Skeletal muscle satellite cell (primary cell): Measurements from ENCODE around the gene TMEFF2.
"Not testable (repeated sequence)": the region's sequence is repeated elsewhere in the genome, so short reads cannot be mapped to it uniquely, and the experiment has no call there.

ENCODE experiments used
- H3K27me3 ChIP-seq: 2 replicates; pipeline ENCODE4 v1.7.0; 2013; ENCODE audit warnings: low read length; ENCODE audit not compliant: control insufficient read depth, insufficient read depth
- H3K36me3 ChIP-seq: 2 replicates; pipeline ENCODE4 v1.7.0; 2013; ENCODE audit warnings: mild to moderate bottlenecking, control low read depth, low read length; ENCODE audit not compliant: insufficient read depth
- H3K4me1 ChIP-seq: 2 replicates; pipeline ENCODE4 v1.7.0; 2013; ENCODE audit warnings: low read length; ENCODE audit not compliant: control insufficient read depth, insufficient read depth
- H3K4me2 ChIP-seq: 2 replicates; pipeline ENCODE4 v1.7.0; 2013; ENCODE audit warnings: mild to moderate bottlenecking, low read length
- H3K4me3 ChIP-seq: 2 replicates; pipeline ENCODE4 v1.7.0; 2013; ENCODE audit warnings: low read length
- H3K9ac ChIP-seq: 2 replicates; pipeline ENCODE4 v1.7.0; 2013; ENCODE audit warnings: mild to moderate bottlenecking, low read depth, low read length, moderate library complexity
- H3K9me3 ChIP-seq: replicated peaks from 2 replicates; pipeline ENCODE4 v1.7.0; 2013; ENCODE audit warnings: mild to moderate bottlenecking, control low read depth, low read length

Gene TMEFF2

DNA sequence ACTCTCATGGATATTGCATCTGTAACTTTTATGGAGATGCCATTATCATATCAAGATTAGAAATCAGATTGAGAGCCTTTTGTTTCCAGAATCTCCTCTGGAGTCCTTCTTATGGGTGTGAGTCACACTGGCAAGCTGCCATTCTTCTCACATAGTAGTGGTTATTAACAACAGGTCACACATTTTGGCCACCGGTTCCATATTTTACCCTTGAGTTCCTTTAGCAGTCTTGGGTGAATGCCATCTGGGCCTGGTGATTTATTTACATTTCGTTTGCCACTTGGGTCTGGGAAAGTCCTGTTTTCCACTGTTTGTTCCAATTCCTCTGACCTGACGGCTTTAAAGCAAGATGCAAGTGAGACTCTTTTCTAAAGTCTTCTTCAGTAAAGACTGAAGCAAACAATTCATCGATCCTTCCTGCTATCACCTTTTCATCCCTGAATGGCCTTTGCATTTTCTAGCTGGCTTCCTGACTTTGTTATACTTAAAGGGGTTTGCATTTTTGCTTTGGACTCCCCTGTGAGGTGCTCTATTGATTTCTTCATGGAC lies 267.3 kb downstream of the TMEFF2 start:
- Histone ChIP-seq H3K9me3 (no peaks in the 10 kb centered on the region), H3K4me3 (no peak overlapping the region), H3K27me3 (no peaks in the 10 kb centered on the region), H3K4me1 (peaks cover 11% of the 10 kb centered on the region), H3K4me2 (no peak overlapping the region), H3K9ac (no peak overlapping the region), H3K36me3 (no peaks in the 10 kb centered on the region)

DNA sequence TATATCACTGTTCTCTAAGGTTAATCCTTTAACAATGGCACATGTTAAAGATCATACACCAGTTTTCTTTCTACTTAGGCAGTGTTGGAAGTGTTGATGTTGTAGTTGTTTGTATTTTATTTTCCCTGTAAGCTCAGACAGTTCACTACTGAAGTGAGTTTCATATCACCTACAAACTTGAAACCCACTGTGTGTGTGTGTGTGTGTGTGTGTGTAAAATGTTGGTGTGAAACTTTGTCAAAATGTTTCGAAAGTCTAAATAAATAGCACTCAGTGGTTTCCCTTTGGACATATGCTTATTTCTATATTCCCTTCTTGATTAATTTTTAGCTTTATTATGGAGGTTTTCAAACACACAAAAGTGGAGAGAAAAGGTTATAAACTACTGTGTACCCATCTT lies 268.1 kb downstream of the TMEFF2 start:
- no peaks in the 10 kb centered on the region for H3K27me3 ChIP-seq
- H3K36me3 ChIP-seq = no peaks in the 10 kb centered on the region
- H3K9me3 ChIP-seq = no peaks in the 10 kb centered on the region
- no peak overlapping the region for H3K4me2 ChIP-seq
- H3K9ac ChIP-seq = no peak overlapping the region
- H3K4me3 ChIP-seq = no peak overlapping the region
- peaks cover 11% of the 10 kb centered on the region for H3K4me1 ChIP-seq

DNA sequence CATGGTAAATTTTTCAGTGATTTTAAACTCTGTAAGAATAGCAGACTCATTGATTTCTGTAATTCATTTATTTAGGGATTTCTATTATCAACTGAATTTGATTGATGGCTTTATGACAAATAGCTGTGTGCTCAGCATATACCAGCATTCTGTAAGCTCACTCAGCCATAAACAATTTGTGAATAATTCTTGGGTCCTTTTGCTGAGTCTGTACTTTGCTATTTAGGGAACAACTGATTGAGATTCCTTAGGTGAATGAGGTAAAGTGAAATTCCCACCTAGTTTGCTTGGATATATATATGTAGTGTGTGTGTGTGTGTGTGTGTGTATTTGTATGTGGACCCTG lies 271.1 kb downstream of the TMEFF2 start:
- Histone ChIP-seq H3K36me3 (no peaks in the 10 kb centered on the region), H3K4me1 (peaks cover 11% of the 10 kb centered on the region), H3K4me3 (no peak overlapping the region), H3K4me2 (no peak overlapping the region), H3K27me3 (no peaks in the 10 kb centered on the region), H3K9me3 (no peaks in the 10 kb centered on the region), H3K9ac (no peak overlapping the region)

DNA sequence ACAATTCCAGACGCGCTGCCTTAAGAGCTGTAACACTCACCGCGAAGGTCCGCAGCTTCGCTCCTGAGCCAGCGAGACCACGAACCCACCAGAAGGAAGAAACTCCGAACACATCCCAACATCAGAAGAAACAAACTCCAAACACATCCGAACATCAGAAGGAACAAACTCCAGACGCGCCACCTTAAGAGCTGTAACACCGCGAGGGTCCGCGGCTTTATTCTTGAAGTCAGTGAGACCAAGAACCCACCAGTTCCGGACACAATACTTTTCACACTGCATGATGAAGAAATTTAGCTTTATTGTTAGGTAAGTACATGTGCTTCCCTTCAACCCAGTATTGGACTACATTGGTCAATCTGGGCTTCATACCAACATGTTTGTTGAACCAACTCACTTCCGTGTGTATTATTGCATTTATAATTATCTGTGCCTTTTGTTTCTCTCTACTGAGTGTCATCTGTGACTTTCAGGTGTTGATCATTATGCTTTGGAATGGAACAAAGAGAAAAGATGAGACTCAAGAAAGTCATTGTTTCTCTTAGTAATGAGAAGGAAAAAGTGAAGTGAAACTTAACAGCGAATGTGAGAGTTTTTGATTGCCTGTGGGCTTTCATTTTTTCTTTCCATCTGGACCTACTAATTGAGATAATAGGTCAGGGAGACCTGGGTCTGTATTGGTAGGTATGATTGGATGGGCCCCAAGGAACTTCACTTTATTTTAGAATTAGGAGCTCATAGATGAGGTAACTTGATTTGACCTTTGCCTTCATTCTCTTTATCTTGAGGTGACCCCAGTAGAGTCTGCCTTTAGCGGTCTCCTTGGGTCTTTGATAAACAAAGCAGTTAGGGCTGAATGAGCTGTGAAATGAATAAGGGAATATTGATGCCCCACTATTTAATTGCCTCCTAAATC lies 271.7 kb downstream of the TMEFF2 start:
- no peaks in the 10 kb centered on the region for H3K9me3 ChIP-seq
- H3K27me3 ChIP-seq = no peaks in the 10 kb centered on the region

DNA sequence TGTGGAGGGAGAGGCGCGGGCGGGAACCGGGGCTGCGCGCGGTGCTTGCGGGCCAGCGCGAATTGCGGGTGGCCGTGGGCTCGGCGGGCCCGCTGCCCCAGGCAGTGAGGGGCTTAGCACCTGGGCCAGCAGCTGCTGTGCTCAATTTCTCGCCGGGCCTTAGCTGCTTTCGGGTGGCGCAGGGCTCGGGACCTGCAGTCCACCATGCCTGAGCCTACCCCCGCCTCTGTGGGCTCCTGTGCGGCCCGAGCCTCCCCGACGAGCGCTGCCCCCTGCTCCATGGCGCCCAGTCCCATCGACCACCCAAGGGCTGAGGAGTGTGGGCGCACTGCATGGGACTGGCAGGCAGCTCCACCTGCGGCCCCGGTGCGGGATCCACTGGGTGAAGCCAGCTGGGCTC lies 273.1 kb downstream of the TMEFF2 start:
- H3K4me1 ChIP-seq, H3K4me3 ChIP-seq, H3K9me3 ChIP-seq, H3K9ac ChIP-seq, H3K4me2 ChIP-seq, H3K36me3 ChIP-seq, H3K27me3 ChIP-seq: not testable (repeated sequence)

More for the DNA sequence above, 271.7 kb downstream of the TMEFF2 start:
- no peaks in the 10 kb centered on the region for H3K36me3 ChIP-seq
- no peak overlapping the region for H3K4me2 ChIP-seq
- no peak overlapping the region for H3K9ac ChIP-seq
- peaks cover 8% of the 10 kb centered on the region for H3K4me1 ChIP-seq
- no peak overlapping the region for H3K4me3 ChIP-seq

DNA sequence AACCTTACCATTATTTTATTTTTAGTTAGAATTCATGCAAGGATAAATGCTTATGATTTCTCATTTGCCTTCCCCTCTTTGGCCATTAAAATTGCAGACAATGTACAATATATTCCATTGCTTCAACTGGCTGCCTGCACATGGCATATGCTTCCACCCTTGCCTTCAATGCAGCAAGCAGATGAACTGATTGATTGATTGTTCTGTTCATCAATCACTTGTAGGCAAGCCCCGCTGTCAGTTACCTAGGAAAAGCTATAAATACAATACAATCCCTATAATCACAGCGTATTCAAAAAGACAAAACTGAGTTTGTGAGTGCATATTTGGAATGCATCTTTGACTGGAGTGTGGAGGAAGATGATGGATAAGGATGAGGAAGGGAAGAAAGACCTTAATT lies 274.2 kb downstream of the TMEFF2 start:
- no peaks in the 10 kb centered on the region for H3K36me3 ChIP-seq
- H3K4me3 ChIP-seq = no peak overlapping the region
- H3K9ac ChIP-seq = no peak overlapping the region
- no peaks in the 10 kb centered on the region for H3K9me3 ChIP-seq
- no peaks in the 10 kb centered on the region for H3K4me1 ChIP-seq
- no peaks in the 10 kb centered on the region for H3K27me3 ChIP-seq
- H3K4me2 ChIP-seq = no peak overlapping the region

DNA sequence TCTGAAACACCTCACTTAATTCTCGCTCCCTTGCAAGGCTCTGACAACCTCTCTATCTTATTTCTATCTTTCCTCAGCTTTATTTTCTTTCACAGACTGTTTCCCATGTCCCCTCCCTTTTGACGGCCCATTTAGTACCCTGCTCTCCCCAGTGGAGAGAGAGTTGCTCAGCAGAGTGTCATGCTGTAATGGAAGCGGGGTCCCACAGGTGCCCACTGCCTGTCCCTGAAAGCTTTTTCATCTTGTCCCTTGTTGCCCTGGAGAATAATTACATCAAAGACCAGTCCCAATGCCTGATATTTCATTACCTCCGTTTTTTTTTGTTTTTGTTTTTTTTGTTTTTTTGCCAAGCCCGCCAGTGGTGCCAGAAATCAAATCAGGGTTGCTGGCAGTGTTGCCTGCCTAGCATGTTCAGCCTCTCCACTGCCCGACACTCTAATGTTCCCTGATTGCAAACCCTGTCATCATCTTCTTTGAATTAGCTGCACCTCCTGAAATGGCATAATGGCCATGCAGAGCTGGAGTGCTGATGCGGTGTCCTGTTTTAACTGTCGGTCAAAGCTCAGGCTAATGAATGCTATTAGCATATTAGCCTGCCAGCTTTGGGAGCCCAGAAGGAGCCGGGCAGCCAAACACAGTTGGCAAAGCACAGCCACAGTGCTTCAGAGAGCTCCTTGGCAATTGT lies 276.6 kb downstream of the TMEFF2 start:
- no peak overlapping the region for H3K4me2 ChIP-seq
- no peaks in the 10 kb centered on the region for H3K9me3 ChIP-seq
- no peaks in the 10 kb centered on the region for H3K36me3 ChIP-seq
- no peaks in the 10 kb centered on the region for H3K27me3 ChIP-seq
- no peak overlapping the region for H3K9ac ChIP-seq
- H3K4me1 ChIP-seq = no peaks in the 10 kb centered on the region
- H3K4me3 ChIP-seq = no peak overlapping the region

DNA sequence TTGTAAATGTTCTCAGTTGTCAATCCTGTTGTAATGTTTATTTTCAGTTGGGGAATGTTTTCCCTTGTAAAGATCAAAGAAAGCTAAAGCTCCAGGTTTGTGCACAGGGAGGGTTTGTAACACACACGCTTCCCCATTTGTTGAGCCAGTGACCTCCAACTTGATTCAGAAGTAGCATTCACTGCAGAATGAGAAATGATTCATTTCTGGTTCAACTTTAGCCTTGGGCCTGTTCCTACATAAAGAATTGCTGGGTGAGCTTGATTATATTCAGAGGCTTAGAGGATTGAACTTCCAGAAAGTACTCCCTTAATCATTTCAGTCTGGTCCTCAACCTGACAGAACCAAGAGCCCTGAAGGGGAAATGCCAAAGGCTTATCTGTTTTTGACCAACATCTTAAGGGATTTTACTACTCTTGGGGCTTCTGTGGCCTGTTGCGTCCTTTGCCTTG lies 277.3 kb downstream of the TMEFF2 start:
- Histone ChIP-seq H3K4me2 (no peak overlapping the region), H3K4me1 (no peaks in the 10 kb centered on the region), H3K36me3 (no peaks in the 10 kb centered on the region), H3K27me3 (no peaks in the 10 kb centered on the region), H3K9ac (no peak overlapping the region), H3K4me3 (no peak overlapping the region), H3K9me3 (no peaks in the 10 kb centered on the region)

DNA sequence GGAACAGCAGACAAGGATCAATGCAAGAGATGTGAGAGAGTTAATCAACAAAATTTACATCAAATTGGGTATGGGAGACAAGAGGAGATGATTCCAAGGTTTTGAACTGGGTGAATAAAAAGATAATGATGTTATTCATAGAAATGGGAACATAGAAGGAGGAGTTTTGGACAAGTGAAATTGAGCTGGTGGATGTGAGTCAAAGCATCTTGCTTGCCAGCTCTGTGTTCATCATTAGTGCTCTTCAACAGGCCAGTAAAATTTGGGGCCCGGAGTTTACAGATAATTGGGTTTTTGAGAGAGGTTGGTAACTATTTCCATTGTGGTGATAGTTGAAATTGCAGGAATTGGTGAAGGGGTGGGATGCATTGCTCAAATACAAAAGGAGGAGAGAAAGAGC lies 277.9 kb downstream of the TMEFF2 start:
- Histone ChIP-seq H3K4me3 (no peak overlapping the region), H3K36me3 (no peaks in the 10 kb centered on the region), H3K4me2 (no peak overlapping the region), H3K9ac (no peak overlapping the region), H3K27me3 (no peaks in the 10 kb centered on the region), H3K9me3 (no peaks in the 10 kb centered on the region), H3K4me1 (no peaks in the 10 kb centered on the region)

DNA sequence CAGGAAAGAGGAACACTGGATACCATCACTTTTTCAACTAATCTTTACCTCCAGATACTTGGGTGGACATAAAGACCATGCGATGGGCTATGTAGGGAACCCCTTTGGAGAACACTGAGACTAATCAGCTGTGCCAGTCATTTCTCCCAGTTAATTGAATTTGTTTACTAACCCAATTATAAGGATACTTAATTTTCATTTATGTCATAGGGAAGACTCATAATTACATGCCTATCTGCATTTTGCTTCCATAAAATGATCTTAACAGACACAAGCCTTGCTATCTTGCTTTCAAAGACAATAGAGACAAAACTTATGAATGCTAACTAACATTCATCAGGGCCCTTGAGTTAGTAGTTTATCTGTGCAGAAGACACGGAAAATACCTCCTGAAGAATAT lies 279.0 kb downstream of the TMEFF2 start:
- Histone ChIP-seq H3K4me3 (no peak overlapping the region), H3K4me1 (peaks cover 5% of the 10 kb centered on the region), H3K36me3 (no peaks in the 10 kb centered on the region), H3K27me3 (no peaks in the 10 kb centered on the region), H3K9me3 (no peaks in the 10 kb centered on the region), H3K4me2 (no peak overlapping the region), H3K9ac (no peak overlapping the region)

DNA sequence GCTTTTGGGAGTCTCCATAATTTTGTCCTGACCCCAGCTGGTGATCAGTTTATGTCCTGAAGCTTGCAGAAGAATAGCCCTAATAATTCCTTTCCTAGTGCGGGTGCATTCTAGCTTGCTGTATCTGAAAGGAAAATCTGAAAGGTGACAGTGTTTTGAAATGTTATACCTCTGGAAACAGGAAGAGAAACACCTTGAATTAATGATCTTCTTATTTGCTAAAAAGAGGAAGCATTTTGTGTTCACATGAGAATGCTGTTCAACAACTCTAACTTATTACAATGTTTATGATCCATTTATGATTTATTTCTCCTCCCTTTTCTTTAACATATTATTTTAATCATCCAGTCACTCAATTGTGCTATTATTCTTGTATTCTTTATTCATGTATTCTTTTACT lies 280.9 kb downstream of the TMEFF2 start:
- no peaks in the 10 kb centered on the region for H3K27me3 ChIP-seq
- H3K4me1 ChIP-seq = peaks cover 14% of the 10 kb centered on the region
- no peaks in the 10 kb centered on the region for H3K36me3 ChIP-seq
- H3K4me3 ChIP-seq = no peak overlapping the region
- no peaks in the 10 kb centered on the region for H3K9me3 ChIP-seq
- no peak overlapping the region for H3K9ac ChIP-seq
- no peak overlapping the region for H3K4me2 ChIP-seq
